SKM-1 treated with dmso at 0.1 percent for 144 hours (cell line): ENCODE data around the gene PLN.

Experiments used
- DNase-seq: peaks from one replicate; lab custom pipeline; 2025; ENCODE audit not compliant: unreplicated experiment; lab: John Stamatoyannopoulos, UW

The PLN gene

DNA sequence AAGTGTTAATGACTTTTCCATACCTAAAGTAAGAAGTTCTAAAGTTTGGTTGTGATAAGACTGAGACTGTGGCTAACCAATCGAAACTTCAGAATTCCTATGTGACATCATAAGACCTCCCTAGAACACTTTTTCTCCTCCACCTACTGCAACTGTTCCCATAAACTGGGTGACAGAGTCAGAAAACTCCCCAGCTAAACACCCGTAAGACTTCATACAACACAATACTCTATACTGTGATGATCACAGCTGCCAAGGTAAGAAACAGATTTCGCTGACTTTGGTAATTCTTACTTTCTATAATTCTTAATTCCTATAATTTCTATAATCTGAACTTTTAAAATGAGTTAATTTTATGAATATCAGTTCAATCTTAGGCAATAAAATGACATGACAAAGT, at the start of gene PLN:
Gene PLN (plus strand): TSS at position 161 of the 400 bp plus-strand sequence. CDS start 10,626 bp downstream, outside the sequence.
- no peak for DNase-seq

DNA sequence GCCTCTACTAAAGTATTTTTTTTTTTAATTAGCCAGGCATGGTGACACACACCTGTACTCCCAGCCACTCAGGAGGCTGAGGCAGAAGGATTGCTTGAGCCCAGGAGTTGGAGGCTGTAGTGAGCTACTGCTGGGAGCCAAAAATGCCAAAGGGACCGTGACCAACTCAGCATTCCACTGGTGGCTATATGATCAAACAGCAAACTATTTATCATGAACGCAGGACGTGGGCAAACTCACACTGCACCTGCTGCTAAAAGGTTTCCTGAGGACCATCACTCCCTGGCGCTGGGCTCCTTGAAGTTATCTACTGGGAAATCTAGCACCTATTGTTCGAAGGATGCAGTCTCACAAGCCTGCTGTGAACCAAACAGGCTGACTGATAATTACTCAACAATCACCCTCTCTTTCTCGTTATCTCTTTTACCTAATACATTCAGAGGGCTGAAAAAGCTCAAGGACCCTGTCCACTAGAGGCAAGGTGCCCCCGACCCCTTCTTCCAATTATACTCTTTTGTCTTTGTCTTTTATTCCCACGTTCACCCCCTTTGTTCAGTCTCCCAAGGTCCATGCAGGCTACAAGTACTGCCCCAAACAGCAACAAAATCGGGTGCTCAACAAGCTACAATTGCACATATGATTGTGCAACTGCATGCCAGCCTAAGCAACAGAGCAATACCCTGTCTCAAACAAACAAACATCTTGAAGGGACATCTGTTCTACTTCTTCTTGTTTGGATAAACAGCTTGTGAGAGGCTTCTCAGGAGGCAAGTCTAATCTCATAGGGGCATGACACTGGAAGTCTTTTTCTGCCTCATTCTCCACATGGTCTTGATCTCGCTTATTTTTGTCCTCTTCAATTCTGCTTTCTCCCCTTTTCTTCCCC, 47.7 kb upstream of the PLN start:
- DNase-seq: no peak

DNA sequence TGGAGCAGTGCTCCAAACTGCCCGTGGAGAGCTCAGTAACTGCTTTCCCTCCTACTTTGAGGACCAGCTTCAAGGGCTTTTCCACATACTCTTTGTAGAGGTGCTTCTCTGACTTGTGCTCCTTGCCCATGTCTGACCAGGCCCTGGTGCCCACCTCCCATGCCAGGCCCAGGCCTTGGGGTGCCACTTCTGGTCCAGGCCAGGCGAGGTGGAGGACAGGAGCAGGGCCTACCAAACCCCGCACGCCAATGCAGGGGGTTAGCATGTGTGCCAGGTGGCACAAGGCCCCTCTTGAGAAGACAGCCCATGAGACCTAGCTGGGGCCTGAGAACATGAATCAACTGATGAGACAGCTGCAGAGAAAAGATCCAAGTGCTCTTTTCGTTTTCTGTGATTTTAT, 47.0 kb upstream of the PLN start:
- no peak for DNase-seq

DNA sequence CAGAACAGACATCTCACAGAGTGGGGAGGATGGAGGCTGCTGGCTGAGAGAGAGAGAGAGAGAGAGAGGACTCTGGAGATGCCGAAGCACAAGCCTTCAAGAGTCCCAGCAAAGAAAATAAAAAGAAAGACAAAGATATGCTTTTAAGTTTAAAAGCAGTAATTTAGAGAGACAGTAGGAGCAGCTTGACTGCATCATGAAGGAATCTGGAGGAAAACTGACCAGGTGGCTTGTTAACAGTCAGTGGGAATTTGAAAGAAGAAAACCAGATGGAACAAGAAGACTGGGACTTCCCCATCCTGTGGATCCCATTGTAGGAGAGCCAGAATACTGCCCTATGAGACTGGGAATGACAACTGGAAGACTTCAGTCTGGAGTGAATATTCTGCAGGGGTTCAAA, 46.3 kb upstream of the PLN start:
- no peak for DNase-seq

DNA sequence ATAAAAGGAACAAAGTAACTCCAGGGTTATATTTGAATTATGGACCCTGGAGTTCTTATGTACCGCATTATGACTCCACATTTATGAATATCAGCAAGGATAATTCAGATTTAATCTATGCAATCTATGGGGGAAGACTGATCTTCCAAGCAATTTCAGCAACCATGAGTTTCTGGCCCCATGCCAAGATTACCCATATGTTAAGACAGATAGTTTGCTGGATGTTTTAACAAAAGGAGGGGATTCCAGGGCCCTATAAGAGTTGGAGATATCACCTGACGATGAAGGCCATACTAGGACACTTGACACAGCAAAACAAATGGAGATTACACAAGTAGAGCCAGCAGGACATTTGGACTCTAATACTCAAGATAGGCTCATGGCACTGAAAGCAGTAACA, 45.9 kb upstream of the PLN start:
- DNase-seq: no peak

DNA sequence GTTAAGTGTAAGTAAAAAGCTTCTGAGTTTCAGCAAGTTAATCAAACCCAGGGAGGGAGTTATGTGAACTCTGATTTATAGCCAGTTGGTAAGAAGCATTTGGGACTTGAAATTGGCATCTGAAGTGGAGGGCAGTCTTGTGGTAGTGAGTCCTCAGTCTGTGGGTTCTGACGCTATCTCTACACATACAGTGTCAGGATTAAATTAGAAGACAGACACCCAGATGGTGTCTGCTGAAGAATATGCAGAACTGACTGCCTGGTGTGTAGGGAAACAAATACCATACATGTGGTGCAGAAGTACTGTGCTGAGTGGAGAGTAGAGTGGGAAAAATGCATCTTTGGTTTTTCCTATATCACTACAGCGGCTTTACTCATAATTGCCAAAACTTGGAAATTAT, 43.5 kb upstream of the PLN start:
- DNase-seq: no peak

DNA sequence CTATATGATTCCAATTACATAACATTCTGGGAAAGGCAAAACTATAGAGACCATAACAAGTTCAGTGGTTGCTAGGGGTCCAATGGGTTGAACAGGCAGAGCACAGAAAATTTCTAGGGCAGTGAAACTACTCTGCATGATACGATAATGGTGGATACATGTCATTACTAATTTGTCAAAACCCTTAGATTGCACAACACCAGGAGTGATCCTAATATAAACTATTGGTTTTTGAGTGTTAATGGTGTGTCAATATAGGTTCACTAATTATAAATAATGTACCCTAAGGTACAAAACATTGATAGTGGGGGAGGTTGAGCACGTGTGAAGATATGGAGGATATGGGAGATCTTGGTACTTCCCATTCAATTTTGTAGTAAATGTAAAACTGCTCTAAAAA, 42.4 kb upstream of the PLN start:
- DNase-seq: no peak

DNA sequence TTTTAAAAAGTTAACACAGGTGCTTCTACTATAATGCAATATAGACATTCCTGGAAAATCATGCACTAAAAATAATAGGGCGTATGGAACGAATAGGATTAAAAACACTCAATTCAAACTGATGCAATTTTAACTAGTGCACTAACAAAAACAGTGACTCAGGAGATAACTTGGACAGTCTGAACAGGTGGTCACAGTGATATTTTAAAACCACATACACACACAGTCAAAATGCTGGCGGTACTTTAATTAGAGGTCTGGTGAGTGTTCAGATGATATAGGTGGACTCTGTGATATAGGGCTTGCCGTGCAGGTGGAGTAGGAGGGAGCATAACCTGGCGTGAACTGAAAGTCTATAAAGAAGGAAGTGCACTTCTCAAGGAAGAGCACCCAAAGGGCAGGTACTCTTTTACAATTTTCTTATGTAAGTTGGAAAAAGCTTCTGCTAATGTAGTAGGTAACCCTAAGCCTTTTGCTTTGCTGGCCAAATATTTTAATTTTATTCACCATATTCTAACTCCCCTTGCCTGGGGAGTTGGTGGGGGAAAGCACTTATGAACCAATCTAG, 41.9 kb upstream of the PLN start:
- DNase-seq: no peak

DNA sequence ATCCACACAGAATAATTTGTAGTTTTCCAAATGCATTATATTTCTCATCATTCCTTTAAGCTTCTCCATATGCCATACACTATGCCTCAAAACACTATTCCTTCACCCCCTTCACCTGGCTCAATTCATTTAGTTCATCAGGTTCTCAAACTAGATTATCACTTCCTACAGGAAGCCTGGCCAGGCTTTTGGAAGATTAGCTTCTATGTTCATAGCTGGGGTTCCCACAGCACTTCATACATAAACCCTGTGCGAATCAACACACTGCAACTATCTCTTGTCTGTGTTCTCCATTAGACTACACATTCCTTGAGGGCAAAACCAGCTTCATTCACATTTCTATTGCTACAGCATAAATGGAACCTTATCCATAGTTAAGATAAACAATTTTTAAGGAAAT, 40.5 kb upstream of the PLN start:
- DNase-seq: no peak

DNA sequence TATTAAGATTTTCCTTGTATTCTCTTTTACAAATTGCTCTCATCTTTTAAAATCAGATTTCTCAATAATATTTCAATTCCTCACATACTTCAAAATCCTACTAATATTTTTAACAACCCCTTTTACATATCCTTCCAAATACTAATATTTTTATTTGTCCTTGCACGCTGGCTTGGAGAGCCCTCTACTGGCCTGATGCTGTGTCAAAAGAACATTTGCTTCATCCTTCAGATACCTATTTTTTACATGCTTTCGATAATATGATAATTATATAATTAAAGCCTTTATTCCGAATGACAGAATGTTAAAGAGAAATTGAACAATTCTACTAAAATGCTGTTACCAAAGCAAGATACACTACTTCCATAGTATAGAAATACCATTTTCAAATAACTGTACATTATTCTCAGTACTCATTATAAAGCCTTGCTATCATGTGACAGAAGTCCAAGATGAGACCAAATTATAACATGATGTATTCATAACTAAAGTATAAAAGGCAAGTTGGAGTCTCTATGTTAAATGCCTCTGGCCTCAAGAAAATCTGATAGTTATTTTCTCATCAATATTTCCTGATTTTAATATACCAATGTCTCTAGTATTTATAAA, 39.0 kb upstream of the PLN start:
- peak; percentile 6 for DNase-seq

DNA sequence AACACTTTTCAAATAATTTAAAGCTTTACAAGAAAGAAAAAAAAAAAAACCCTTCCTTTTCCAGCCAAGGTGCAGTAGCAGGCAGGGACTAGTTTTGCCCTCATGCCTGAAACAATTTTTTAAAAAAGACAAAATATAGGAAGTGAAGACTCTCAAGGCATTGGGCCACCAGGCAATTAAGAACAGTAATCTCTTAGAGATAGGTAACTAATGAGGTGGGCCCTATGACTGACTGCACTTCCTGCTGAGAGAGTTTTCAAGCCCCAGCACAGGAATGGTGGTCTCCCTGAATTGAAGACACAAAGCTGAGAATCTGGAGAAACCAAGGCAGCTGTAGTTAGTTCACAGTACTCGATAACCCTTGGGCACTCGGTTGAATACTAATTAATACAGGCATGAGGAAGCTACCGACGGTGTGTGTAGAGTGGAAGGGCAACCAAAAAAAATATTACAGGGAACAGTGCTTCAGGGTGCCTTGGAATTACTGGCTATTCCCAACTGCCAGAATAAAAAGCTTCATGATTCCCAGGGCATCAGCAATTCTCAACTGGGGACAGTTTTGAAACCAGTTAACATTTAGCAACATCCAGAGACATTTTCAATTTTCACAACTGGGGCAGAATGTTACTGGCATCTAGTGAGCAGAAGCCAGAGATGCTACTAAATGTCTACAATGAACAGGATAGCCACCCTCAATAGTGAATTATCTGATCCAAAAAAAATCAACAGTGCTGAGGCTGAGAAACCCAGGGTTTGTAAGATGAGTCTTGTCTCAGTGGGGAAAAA, 36.0 kb upstream of the PLN start:
- no peak for DNase-seq

DNA sequence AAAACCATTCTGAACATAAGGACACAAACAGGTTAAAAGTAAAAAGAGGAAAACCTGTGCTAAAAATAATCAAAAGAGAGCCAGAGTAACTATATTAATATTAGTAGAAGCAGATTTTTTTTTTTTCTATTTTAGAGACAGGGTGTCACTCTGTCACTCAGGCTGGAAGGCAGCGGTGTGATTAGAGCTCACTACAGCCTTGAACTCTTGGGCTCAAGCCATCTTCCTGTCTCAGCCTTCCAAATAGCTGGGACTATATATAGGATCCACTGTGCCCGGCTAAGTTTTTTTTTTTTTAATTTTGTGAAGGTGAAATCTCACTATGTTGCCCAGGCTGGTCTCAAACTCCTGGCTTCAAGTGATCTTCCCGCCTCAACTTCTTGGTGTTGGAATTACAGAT, 33.4 kb upstream of the PLN start:
- DNase-seq: no peak

DNA sequence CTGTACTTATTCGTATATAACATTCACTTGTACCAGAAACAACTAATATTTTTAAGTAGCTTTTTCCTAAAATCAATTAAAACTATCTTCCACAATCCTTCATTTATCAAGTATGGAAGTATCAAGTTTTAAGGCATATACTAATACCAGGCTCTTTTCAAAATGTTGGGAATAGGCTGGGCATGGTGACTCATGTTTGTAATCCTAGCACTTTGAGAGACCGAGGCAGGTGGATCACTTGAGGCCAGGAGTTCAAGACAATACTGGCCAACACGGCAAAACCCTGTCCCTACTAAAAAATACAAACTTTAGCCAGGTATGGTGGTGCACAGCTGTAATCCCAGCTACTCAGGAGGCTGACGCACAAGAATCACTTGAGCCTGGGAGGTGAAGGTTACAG, 25.7 kb upstream of the PLN start:
- no peak for DNase-seq

DNA sequence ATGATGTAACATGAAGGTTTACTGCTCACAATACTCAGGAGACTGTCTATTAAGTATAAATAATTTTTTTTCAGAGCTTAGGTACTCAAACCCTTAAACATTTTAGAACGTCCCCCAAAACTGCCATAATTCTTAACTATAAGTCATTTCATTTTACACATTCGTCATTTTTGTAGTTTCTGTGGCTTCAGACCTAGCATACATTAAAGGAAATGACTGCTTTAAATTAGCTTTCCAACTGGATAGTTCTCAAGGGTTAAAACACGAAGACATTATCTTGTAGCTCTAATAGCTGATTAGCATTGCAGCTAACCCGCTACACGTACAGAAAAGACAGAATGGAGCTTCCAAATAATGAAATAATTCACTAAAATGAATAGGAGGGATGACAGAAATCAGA, 24.9 kb upstream of the PLN start:
- DNase-seq: no peak

DNA sequence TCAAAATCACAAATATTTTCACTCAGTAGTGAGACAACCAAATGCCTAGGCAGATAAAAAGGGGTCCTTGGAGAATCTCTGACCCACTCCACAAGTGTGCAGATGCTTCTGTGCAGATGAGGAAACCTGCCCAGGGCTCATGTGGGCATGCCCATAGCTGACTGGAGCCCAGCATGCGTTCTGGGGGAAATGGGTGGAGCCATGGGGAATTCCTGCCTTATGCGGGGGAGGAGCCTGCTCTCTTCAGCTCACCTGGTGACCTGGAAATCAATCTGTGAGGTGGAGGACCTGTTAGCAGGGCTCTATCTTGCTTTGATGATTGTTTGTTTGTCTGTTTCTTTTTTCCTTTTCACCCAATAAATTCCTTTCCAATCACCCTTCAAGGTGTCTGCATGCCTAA, 23.4 kb upstream of the PLN start:
- DNase-seq: no peak

DNA sequence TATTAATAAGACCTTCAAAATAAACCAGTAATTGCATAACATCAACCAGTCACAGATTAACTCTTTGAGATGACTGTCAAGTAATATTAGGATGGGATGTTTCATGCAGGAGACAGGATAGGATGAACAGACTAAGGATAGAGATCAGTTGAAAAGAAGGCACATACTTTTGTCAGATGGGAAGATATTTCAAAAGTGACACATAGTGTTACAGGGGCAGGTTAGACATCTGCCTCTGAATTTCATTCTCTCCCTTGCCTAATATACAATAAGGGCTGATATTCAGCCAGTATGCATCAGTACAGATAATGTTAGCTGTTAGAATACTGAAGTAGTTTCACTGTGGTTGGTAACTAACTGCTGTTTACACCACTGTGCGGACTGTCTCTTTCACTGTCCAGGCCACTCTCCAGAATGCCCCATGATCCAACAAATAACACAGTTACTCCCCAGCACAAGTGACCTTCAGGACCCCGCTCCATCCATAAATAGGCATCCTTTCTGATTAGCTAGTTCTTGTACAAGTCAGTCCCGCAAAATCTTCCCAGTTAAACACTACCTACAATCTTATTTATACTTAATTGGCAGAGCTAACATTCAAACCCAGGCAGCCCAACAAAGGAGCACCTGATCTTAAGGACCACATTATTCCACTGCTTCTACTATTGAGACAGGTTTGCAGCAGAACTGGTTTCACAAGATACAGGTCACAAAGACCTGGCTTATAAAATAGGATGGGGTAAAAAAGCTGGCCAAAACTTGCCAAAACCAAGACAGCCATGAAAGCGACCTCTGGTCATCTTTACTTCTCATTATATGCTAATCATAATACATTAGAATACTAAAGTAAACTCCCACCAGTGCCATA, 21.9 kb upstream of the PLN start:
- no peak for DNase-seq

DNA sequence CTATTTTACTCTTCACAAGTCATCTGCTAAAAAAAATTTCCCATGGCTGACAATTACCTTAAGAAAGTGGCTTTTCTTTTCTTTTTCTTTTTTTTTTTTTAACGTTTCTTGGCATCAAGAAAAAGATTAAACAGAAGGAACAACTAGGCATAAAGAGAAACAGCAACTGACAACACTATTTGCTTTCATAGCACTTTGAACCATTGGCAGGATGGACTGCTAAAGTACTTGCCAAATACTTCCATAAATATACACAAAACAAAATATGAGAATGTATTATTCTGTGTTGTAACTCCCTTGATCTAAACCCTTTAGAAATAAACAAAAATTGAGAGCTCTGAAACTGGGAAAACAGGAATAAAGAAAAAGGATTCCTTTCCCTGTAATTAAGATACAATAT, 20.0 kb upstream of the PLN start:
- no peak for DNase-seq

DNA sequence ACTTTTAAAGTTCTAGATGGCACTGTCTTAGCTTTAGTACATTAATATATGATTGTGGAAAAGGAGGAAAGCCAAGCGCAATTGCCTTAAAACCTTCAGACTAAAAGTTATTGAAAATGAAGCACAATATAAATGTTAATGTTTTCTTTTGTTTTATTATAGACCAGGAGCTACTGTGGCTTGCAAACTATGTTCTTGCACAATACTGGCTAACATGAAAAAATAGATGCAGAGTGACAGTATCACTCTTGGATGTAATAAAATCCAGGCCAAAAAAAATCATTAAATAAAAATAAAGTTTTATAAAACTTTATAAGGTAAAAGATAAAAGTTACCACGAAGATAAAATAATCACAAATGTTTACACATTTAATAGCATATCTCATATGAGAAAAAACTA, 18.3 kb upstream of the PLN start:
- no peak for DNase-seq

DNA sequence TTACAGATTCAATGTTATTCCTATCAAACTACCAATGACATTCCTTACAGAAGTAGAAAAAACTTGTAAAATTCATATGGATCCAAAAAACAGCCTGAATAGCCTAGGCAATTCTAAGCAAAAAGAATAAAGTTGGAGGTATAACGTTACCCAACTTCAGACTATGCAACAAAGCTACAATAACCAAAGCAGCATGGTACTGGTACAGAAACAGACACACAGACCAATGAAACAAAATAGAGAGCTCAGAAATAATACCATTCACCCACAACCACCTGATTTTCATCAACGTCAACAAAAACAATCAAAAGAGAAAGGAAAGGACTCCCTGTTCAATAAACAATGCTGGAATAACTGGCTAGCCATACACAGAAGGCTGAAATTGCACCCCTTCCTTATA, 17.2 kb upstream of the PLN start:
- DNase-seq: no peak

DNA sequence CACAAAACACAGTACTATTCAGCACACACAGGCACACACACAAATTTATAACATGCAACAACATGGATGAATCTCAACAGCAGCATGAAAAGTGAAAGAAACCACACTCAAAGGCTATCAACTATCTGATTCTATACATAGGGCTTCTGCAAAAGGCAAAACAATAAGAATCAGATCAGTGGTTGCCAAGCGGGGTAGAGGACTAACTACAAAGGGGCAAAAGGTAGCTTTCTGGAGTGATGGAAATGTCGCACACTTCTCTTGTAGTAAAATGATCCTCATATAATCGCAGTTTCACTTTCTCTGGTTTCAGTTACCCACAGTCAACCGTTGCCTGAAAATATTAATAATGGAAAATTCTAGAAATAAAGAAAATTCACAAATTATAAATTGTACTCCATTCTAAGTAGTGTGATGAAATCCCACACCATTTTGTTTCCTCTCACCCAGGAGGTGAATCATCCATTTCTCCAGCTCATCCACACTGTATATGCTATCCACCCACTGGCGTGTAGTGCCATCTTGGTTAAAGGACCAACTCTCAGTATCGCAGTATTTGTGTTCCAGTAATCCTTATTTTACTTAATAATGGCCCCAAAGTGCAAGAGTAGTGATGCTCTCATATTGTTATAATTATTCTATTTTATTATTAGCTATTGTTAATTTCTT, 12.8 kb upstream of the PLN start:
- no peak for DNase-seq
